H9 (cell line): Measurements from ENCODE around the gene SYNGR4. TPM values are rescaled to one million over a fixed set of nuclear protein-coding genes. Genes with fewer than 3 reads are reported as not detected.

Experiments used
- DNase-seq: peaks from one replicate; pipeline ENCODE4 v3.0.0-alpha.2; 2017
- H2AFZ ChIP-seq: one replicate; pipeline ENCODE4 v1.6.1; 2013; ENCODE audit warnings: mild to moderate bottlenecking, low read length, control low read depth, moderate library complexity
- H2AK5ac ChIP-seq: 2 replicates; pipeline ENCODE4 v1.6.1; 2013; ENCODE audit warnings: low read length, control low read depth, mixed read lengths; ENCODE audit not compliant: insufficient read length
- H2BK120ac ChIP-seq: one replicate; pipeline ENCODE4 v1.6.1; 2013; ENCODE audit warnings: low read depth, mild to moderate bottlenecking, low read length, control low read depth, inconsistent platforms; ENCODE audit not compliant: poor library complexity, severe bottlenecking
- H2BK12ac ChIP-seq: 2 replicates; pipeline ENCODE4 v1.6.1; 2013; ENCODE audit warnings: low read length, control low read depth, mixed read lengths, low read depth; ENCODE audit not compliant: insufficient read length
- H2BK15ac ChIP-seq: 2 replicates; pipeline ENCODE4 v1.6.1; 2013; ENCODE audit warnings: low read depth, low read length, control low read depth
- H2BK20ac ChIP-seq: one replicate; pipeline ENCODE4 v1.6.1; 2013; ENCODE audit warnings: low read depth, mild to moderate bottlenecking, low read length, control low read depth, inconsistent platforms; ENCODE audit not compliant: poor library complexity, severe bottlenecking
- H2BK5ac ChIP-seq: 2 replicates; pipeline ENCODE4 v1.6.1; 2013; ENCODE audit warnings: low read length, control low read depth, mixed read lengths; ENCODE audit not compliant: insufficient read length
- H3K14ac ChIP-seq: 2 replicates; pipeline ENCODE4 v1.6.1; 2013; ENCODE audit warnings: low read length, control low read depth; ENCODE audit not compliant: insufficient read depth
- H3K18ac ChIP-seq: 2 replicates; pipeline ENCODE4 v1.6.1; 2013; ENCODE audit warnings: low read depth, mild to moderate bottlenecking, mixed read lengths, low read length, control low read depth; ENCODE audit not compliant: insufficient read length
- H3K23ac ChIP-seq: 2 replicates; pipeline ENCODE4 v1.6.1; 2013; ENCODE audit warnings: low read length, control low read depth, mixed read lengths, low read depth; ENCODE audit not compliant: insufficient read length
- H3K23me2 ChIP-seq: 2 replicates; pipeline ENCODE4 v1.6.1; 2013; ENCODE audit warnings: low read depth, mild to moderate bottlenecking, mixed read lengths, low read length, control low read depth; ENCODE audit not compliant: insufficient read length, poor library complexity, severe bottlenecking
- H3K27ac ChIP-seq: 2 replicates; pipeline ENCODE4 v1.5.1; 2013; ENCODE audit warnings: low read length, control low read depth, mixed read lengths, low read depth; ENCODE audit not compliant: insufficient read length
- H3K27me3 ChIP-seq: 2 replicates; pipeline ENCODE4 v1.6.1; 2013; ENCODE audit warnings: low read length, control low read depth, inconsistent platforms; ENCODE audit not compliant: insufficient read depth
- H3K4ac ChIP-seq: 2 replicates; pipeline ENCODE4 v1.6.1; 2013; ENCODE audit warnings: low read depth, mild to moderate bottlenecking, control low read depth, inconsistent platforms, low read length, moderate library complexity
- H3K4me1 ChIP-seq: 2 replicates; pipeline ENCODE4 v1.6.1; 2013; ENCODE audit warnings: low read length, control low read depth, inconsistent platforms; ENCODE audit not compliant: insufficient read depth
- H3K4me2 ChIP-seq: 2 replicates; pipeline ENCODE4 v1.6.1; 2013; ENCODE audit warnings: low read length, control low read depth, mixed read lengths; ENCODE audit not compliant: insufficient read length, insufficient read depth
- H3K56ac ChIP-seq: 2 replicates; pipeline ENCODE4 v1.6.1; 2013; ENCODE audit warnings: low read depth, mild to moderate bottlenecking, mixed read lengths, low read length, control low read depth; ENCODE audit not compliant: insufficient read length
- H3K79me1 ChIP-seq: 2 replicates; pipeline ENCODE4 v1.6.1; 2013; ENCODE audit warnings: low read depth, mild to moderate bottlenecking, moderate library complexity, low read length, control low read depth, inconsistent platforms; ENCODE audit not compliant: insufficient read depth, poor library complexity, severe bottlenecking
- H3K79me2 ChIP-seq: 2 replicates; pipeline ENCODE4 v1.6.1; 2013; ENCODE audit warnings: low read length, control low read depth, inconsistent platforms; ENCODE audit not compliant: insufficient read depth
- H3K9ac ChIP-seq: 2 replicates; pipeline ENCODE4 v1.6.1; 2013; ENCODE audit warnings: low read length, control low read depth, mixed read lengths; ENCODE audit not compliant: insufficient read length; ENCODE audit errors: extremely low read depth
- H3K9me3 ChIP-seq: one replicate; pipeline ENCODE4 v1.6.1; 2013; ENCODE audit warnings: low read depth, low read length, inconsistent platforms; ENCODE audit not compliant: control insufficient read depth
- H3T11ph ChIP-seq: one replicate; pipeline ENCODE4 v1.6.1; 2013; ENCODE audit warnings: mild to moderate bottlenecking, low read length, control low read depth, inconsistent platforms
- H4K20me1 ChIP-seq: one replicate; pipeline ENCODE4 v1.6.1; 2013; ENCODE audit not compliant: control insufficient read depth, insufficient read length, insufficient read depth
- H4K5ac ChIP-seq: 2 replicates; pipeline ENCODE4 v1.6.1; 2013; ENCODE audit warnings: low read depth, mild to moderate bottlenecking, mixed read lengths, low read length, control low read depth; ENCODE audit not compliant: insufficient read length
- H4K8ac ChIP-seq: replicated peaks from 2 replicates; pipeline ENCODE4 v1.6.1; 2013; ENCODE audit warnings: low read length, control low read depth, mixed read lengths, low read depth; ENCODE audit not compliant: insufficient read length
- H4K91ac ChIP-seq: 2 replicates; pipeline ENCODE4 v1.6.1; 2013; ENCODE audit warnings: low read depth, mild to moderate bottlenecking, moderate library complexity, mixed read lengths, low read length, control low read depth; ENCODE audit not compliant: insufficient read length
- H3K27ac Mint-ChIP-seq, 3 experiments: 2 replicates in 2 of 3; 3 replicates in 1 of 3; pipeline ENCODE4 v1.8.0; 2020 to 2021; ENCODE audit warnings: mixed read lengths in 3 of 3, mild to moderate bottlenecking in 1 of 3, moderate library complexity in 1 of 3
- H3K27me3 Mint-ChIP-seq: 2 replicates; pipeline ENCODE4 v1.8.0; 2021; ENCODE audit warnings: low read depth, mild to moderate bottlenecking, moderate library complexity, mixed read lengths
- H3K36me3 Mint-ChIP-seq, 3 experiments: 2 replicates in 2 of 3; 3 replicates in 1 of 3; pipeline ENCODE4 v1.8.0; 2020 to 2021; ENCODE audit warnings: low read depth in 3 of 3, mixed read lengths in 3 of 3; ENCODE audit not compliant: insufficient read depth in 1 of 3
- H3K4me1 Mint-ChIP-seq, 2 experiments: 2 replicates each; pipeline ENCODE4 v1.8.0; 2020; ENCODE audit warnings: mixed read lengths in 2 of 2
- H3K4me3 Mint-ChIP-seq, 2 experiments: 2 replicates in 1 of 2; 3 replicates in 1 of 2; pipeline ENCODE4 v1.8.0; 2020 to 2021; ENCODE audit warnings: mild to moderate bottlenecking in 2 of 2, mixed read lengths in 2 of 2, moderate library complexity in 1 of 2
- H3K9me3 Mint-ChIP-seq, 2 experiments: 2 replicates in 1 of 2; 3 replicates in 1 of 2; pipeline ENCODE4 v1.8.0; 2020; ENCODE audit warnings: mild to moderate bottlenecking in 2 of 2, mixed read lengths in 2 of 2, moderate library complexity in 1 of 2
- CTCF ChIP-seq: fragments of 200-600 bp; sonication (generic); conservative IDR thresholded peaks from 3 replicates; pipeline ENCODE4 v1.8.0; 2021; ENCODE audit warnings: antibody characterized with exemption, mild to moderate bottlenecking
- WGBS: extraction: QIAGEN DNeasy Blood & Tissue Kit; methylation state at CpG from one replicate; pipeline ENCODE4 v1.1.7; 2013; ENCODE audit warnings: missing lambda C conversion rate, low lambda C conversion rate, mixed read lengths; ENCODE audit not compliant: insufficient read length; ENCODE audit errors: extremely low coverage; 5-methylcytosine and 5-hydroxymethylcytosine counted together
- total RNA-seq: library from RNA; stranded (reverse); gene quantifications from 2 replicates; pipeline ENCODE4 v1.2.1, GENCODE V29; 2021

The SYNGR4 gene
- total RNA-seq, 1 experiment from 2014 or later, result 0.31 TPM

- Histone ChIP-seq H3K4me2 (peak overlapping the region; percentile 65), H3K23me2 (peaks cover 5% of the 10 kb centered on the region), H3K9me3 (no peaks in the 10 kb centered on the region), H3K27me3 (peaks cover 7% of the 10 kb centered on the region; the same call in 1 of the 2 replicates), H2BK12ac (no peak overlapping the region), H3K27ac (no peak overlapping the region), H3K56ac (no peak overlapping the region), H2AFZ (no peak overlapping the region), H3K79me1 (no peaks in the 10 kb centered on the region), H4K5ac (no peak overlapping the region), H3K14ac (peak overlapping the region; percentile 69), H3K4ac (no peak overlapping the region), H3K23ac (no peak overlapping the region), H2BK120ac (no peak overlapping the region), H3K9ac (peak overlapping the region; percentile 87), H4K8ac (no peak overlapping the region), H3T11ph (no peak overlapping the region), H3K18ac (peak overlapping the region; percentile 70), H3K79me2 (no peaks in the 10 kb centered on the region), H3K4me1 (peaks cover 3% of the 10 kb centered on the region; the same call in 1 of the 2 replicates), H2BK15ac (no peak overlapping the region), H2AK5ac (no peak overlapping the region), H4K20me1 (no peaks in the 10 kb centered on the region), H4K91ac (no peak overlapping the region), H2BK20ac (no peak overlapping the region), H2BK5ac (no peak overlapping the region)
- peaks cover 23 to 36% (median 32%) of the 10 kb centered on the region in 3 experiments; a peak in 6 of 7 replicates for H3K36me3 Mint-ChIP-seq
- TF ChIP-seq CTCF, result peak; percentile 73
- H3K4me1 Mint-ChIP-seq, result peaks cover 15 to 34% of the 10 kb centered on the region in 2 experiments
- H3K4me3 Mint-ChIP-seq, result peak overlapping the region; percentile 93 to 98
- H3K27ac Mint-ChIP-seq, result peak overlapping the region; percentile 77 to 96 (median 94)
- peak; percentile 65 for DNase-seq
- peaks cover 35% of the 10 kb centered on the region for H3K27me3 Mint-ChIP-seq
- H3K9me3 Mint-ChIP-seq, result no peaks in the 10 kb centered on the region
- WGBS, result no CpG with 5 or more reads among the region's 24 CpGs
Observed at GRCh38 chr19:48390188-48391099, 26.3 kb downstream of the SYNGR4 start.
